ENCODE results near the gene VWA8.
"Not testable (repeated sequence)": the region's sequence is repeated elsewhere in the genome, so short reads cannot be mapped to it uniquely, and the experiment has no call there.

VWA8 gene

GRCh38 chr13:41883147-41883546 is 77.8 kb downstream of the VWA8 start:
- TF ChIP-seq CTCF (IDR thresholded peaks at IDR 0.05; ENCODE audit: control insufficient read depth, extremely low read depth, insufficient read depth) = no peak
- no peak overlapping the region for H3K4me3 ChIP-seq (ENCODE audit: low read depth, low read length)
- no peak for DNase-seq (ENCODE audit: low read depth)

- DNase-seq (ENCODE audit: low read depth); H3K4me3 ChIP-seq (ENCODE audit: low read depth, low read length): not testable (repeated sequence)
Measured at GRCh38 chr13:41881890-41882289, 79.0 kb downstream of the VWA8 start.

GRCh38 chr13:41880966-41881365 is 79.9 kb downstream of the VWA8 start:
- no peak for TF ChIP-seq CTCF (IDR thresholded peaks at IDR 0.05; ENCODE audit: control insufficient read depth, extremely low read depth, insufficient read depth)
- DNase-seq (ENCODE audit: low read depth) = no peak
- no peak overlapping the region for H3K4me3 ChIP-seq (ENCODE audit: low read depth, low read length)

- TF ChIP-seq CTCF (IDR thresholded peaks at IDR 0.05; ENCODE audit: control insufficient read depth, extremely low read depth, insufficient read depth) = no peak
- H3K4me3 ChIP-seq (ENCODE audit: low read depth, low read length) = no peak overlapping the region
- DNase-seq (ENCODE audit: low read depth) = no peak
Measured at GRCh38 chr13:41864658-41865057, 96.3 kb downstream of the VWA8 start.

GRCh38 chr13:41862659-41863058 is 98.2 kb downstream of the VWA8 start:
- H3K4me3 ChIP-seq (ENCODE audit: low read depth, low read length); DNase-seq (ENCODE audit: low read depth): not testable (repeated sequence)

- DNase-seq (ENCODE audit: low read depth) = no peak
- H3K4me3 ChIP-seq (ENCODE audit: low read depth, low read length) = no peak overlapping the region
- TF ChIP-seq CTCF (IDR thresholded peaks at IDR 0.05; ENCODE audit: control insufficient read depth, extremely low read depth, insufficient read depth) = no peak
Measured at GRCh38 chr13:41859565-41859964, 101.3 kb downstream of the VWA8 start.

GRCh38 chr13:41858780-41859179 is 102.1 kb downstream of the VWA8 start:
- DNase-seq (ENCODE audit: low read depth) = no peak
- H3K4me3 ChIP-seq (ENCODE audit: low read depth, low read length) = no peak overlapping the region
- TF ChIP-seq CTCF (IDR thresholded peaks at IDR 0.05; ENCODE audit: control insufficient read depth, extremely low read depth, insufficient read depth) = no peak

- DNase-seq (ENCODE audit: low read depth) = no peak
- H3K4me3 ChIP-seq (ENCODE audit: low read depth, low read length) = no peak overlapping the region
- no peak for TF ChIP-seq CTCF (IDR thresholded peaks at IDR 0.05; ENCODE audit: control insufficient read depth, extremely low read depth, insufficient read depth)
Measured at GRCh38 chr13:41854758-41855157, 106.2 kb downstream of the VWA8 start.

Data from LNCaP clone FGC (cell line).